GM12891 (cell line): Measurements from ENCODE around the gene PLLP.

ENCODE experiments used
- PAX5 ChIP-seq: IDR thresholded peaks from 2 replicates; pipeline ENCODE4 v1.6.1; 2011; ENCODE audit warnings: low read length, moderate library complexity, mild to moderate bottlenecking; ENCODE audit not compliant: insufficient read depth, severe bottlenecking
- POLR2A ChIP-seq: IDR thresholded peaks from 2 replicates; pipeline ENCODE4 v1.6.1; 2011; ENCODE audit warnings: low read depth, low read length, control low read depth
- POLR2AphosphoS5 ChIP-seq: IDR thresholded peaks from 2 replicates; pipeline ENCODE4 v1.6.1; 2011; ENCODE audit warnings: low read depth, low read length, control low read depth
- TAF1 ChIP-seq: IDR thresholded peaks from 2 replicates; pipeline ENCODE4 v1.6.1; 2011; ENCODE audit warnings: low read depth, low read length, control low read depth

DNA sequence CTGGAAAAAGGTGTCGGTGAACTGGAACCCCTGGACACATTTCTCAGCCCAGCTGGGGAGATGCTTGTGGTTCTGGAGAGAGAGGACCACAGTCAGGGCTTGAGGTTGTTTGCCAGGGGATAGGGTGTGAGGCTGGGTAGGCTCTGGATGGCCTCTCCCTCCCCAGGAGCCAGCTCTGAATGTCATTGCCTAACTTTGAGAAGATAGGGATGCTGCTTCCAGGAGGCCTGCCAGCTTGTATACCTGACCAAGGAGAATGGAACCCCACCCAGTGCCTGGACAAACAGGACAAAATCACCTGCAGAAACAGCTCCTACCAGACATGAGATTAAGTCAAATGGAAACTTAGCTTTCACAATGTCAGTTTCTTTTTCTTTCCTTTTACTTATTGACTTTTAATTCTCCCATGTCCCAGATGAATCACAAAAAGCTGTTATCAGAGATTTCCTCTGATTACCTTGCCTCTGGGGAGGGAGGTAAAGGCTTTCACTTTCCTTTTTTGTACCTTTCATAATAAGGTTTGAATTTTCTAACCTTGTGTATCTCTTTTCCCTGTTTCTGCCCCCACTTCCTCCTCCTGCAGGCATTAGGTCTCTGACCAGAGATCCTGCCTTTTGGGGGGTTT is 29.8 kb upstream of the PLLP start:
- TF ChIP-seq POLR2AphosphoS5, result no peak
- no peak for TF ChIP-seq POLR2A
- TF ChIP-seq TAF1, result no peak
- TF ChIP-seq PAX5, result no peak
